Hepatocyte (in vitro differentiated cells): Measurements from ENCODE around the gene EPHB4.

Experiments
- EZH2 ChIP-seq: fragments of 200-600 bp; sonication (generic); IDR thresholded peaks from 2 replicates; pipeline ENCODE4 v1.6.1; 2016; ENCODE audit warnings: antibody characterized with exemption, mild to moderate bottlenecking, borderline replicate concordance
- EZH2phosphoT487 ChIP-seq: fragments of 200-600 bp; sonication (generic); IDR thresholded peaks from one replicate; pipeline ENCODE4 v1.6.1; 2018; ENCODE audit warnings: antibody characterized with exemption, mild to moderate bottlenecking, low read depth, moderate library complexity; ENCODE audit not compliant: unreplicated experiment, severe bottlenecking

DNA sequence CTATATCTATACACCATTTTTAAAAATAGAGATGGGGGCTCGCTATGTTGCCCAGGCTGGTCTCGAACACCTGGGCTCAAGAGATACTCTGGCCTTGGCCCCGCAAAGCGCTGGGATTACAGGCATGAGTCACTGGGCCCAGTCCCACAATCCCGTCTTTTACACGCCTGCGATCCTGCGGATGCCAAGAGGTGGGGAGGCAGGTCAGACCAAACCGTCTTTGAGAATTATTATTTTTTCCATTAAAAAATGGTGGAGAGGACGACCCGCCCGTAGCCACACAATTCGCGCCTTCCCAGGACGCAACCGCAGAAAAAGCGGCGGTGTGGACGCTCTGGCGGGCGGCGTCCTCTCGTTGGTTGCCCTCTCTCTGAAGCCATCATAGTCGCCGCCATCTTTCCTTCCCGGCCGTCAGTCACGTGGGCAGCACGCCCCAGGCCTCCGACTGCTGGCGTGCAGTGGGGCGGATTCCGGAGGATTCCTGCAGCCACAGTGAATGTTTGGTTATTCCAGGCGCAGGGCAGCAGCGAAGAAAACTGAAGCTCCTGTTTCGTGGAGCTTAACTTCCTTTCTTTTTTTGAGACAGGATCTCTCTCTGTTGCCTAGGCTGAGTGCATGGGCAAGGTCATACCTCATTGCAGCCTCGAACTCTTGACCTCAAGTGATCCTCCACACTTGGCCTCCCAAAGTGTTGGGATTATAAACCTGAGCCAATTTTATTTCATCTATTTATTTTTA lies 9.9 kb upstream of the EPHB4 start:
- TF ChIP-seq EZH2 (no peak), EZH2phosphoT487 (no peak)
